ENCODE data around the gene MTREX.

Gene MTREX

GRCh38 chr5:55385846-55386245 is 78.1 kb downstream of the MTREX start:
- no peak for DNase-seq

GRCh38 chr5:55386356-55386755 is 78.6 kb downstream of the MTREX start:
- DNase-seq = no peak

DNA sequence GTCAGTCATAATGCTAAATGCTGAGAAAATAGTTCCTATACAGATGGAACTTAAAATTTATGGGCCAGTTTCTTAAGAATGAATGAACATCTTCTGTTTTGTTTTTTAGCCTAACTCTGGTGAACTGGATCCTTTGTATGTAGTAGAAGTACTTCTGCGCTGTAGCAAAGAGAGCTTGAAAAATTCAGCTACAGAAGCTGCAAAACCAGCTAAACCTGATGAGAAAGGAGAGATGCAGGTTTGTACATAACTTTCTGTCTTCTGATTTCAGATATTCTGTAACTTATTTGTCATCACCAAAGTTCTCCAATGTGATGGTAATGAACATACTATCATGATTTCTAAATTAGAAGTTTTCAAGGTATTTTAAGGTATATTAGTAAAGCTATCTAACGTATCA is 80.1 kb downstream of the MTREX start:
- no peak for DNase-seq

DNA sequence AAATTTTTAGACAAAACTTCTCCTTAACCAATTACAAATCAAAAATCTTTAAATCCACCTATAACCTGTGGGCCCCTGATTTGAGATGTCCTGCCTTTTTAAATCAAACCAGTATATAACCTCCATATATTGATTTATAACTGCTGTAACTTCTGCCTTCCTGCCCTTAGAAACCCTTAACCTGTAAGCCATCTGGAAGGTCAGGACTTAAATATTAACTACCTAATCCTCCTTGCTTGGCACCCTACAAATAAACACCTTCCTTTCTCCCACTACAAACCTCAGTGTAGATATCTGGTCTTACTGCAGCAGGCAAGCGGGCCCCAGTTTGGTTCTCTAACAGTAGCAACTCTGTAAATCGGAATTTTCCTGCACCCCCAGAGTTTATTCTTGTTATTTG is 83.9 kb downstream of the MTREX start:
- DNase-seq = no peak

GRCh38 chr5:55392669-55393068 is 84.9 kb downstream of the MTREX start:
- DNase-seq = no peak

- DNase-seq = no peak
Measured at GRCh38 chr5:55393501-55394175, 85.8 kb downstream of the MTREX start.

GRCh38 chr5:55402199-55402598 is 94.4 kb downstream of the MTREX start:
- DNase-seq = no peak

GRCh38 chr5:55406292-55406691 is 98.5 kb downstream of the MTREX start:
- DNase-seq = peak in 1 of 2 experiments; percentile 14

DNA sequence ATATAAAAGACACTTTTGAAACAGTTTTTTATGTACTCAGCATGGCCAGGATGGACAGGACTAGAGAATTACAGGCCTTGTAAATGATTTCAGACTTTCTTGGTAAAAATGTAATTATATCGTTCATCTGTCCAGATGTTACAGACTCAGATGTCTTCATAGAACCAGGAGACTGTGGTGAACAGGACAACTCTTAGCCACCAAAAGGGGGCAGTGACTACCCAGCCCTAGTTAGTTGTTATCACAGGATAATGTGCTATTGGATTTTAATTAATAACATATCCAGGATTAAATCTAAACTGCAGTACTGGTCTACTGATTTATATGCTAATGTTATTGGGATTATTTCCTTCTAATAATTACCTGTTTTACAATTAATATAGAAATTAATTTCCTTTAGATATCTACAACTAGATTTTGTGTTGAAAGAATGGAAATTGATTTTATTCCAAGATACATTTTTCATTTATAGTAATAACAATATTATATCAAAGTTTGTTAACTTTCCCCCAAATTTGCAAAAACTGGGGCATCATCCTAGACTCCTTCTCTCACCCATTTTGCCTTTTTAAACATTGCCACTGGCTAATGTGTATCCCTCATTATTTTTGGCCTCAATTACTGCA is 99.4 kb downstream of the MTREX start:
- DNase-seq = peak in 1 of 2 experiments; percentile 18

GRCh38 chr5:55407984-55408383 is 100.2 kb downstream of the MTREX start:
- DNase-seq = no peak

DNA sequence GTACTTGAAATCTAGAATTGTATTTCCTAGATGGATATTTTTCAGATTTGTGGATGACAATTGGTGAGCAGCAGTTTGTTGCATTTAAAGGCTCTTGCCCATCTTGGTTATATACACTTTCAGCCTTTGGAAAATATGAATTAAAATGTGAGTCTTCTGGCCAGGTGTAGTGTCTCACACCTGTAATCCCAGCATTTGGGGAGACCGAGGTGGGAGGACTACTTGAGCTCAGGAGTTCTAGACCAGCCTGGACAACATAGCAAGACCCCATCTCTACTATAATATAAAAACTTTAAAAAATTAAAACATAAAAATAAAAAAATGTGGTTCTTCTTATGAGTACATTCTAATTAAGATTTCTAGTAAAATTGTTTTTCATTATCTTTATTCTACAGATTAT is 102.0 kb downstream of the MTREX start:
- no peak for DNase-seq

DNA sequence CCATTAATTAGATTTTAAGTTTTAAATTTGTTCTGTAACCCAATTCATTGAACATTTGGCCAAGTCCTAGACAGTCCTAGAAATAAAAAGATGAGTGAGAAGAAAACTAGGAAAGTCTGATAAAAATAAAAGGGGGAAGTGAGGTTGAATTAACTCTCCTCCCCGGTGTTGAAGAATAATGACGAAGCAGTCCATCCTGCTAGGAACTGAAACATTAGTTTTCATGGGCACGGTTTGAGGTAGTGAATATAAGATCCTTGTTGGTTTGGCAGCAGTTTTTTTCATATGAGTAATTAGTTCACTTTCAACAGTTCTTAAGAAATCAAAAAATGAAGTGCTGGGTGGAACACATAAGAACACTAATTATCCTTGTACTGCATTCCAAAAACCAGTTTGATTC is 103.1 kb downstream of the MTREX start:
- no peak for DNase-seq

- DNase-seq = no peak
Measured at GRCh38 chr5:55411876-55412275, 104.1 kb downstream of the MTREX start.

DNA sequence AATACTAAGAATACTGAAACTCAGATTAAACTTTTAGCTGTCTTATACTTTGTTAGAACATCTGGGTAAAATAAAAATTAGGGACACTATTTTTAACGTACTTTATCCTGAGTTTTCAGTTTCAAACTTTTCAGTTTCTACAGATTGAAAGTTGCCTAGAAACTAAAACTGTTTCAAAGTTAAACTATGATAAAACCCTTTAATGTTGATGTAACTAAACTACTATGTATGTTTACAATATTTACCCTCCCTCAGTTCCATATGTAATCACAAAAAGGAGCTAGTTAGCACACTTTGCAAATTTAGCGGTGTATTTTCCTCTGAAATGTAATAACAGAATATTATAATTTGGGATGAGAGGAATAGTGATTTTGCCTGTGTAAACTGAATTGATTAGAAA is 105.9 kb downstream of the MTREX start:
- no peak for DNase-seq

GRCh38 chr5:55415071-55415470 is 107.3 kb downstream of the MTREX start:
- no peak for DNase-seq

DNA sequence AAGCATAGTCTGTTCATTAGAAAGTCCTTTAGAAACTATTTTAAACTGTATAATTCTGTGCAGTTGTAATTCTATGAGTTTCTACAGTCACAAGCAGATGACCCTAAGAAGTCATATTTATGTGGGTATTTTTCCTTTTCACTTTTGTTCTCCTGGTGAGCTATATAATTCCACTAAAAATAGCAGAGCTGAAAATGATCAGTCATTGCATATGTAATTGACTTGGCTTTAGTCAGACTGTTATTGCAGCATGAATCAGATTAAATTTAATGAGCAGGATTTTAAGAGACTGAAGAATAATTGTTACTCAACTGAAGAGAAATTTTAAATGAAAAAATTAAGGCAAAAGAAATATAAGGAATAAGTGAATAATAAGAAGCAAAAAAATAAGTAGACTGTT is 108.5 kb downstream of the MTREX start:
- no peak for DNase-seq

GRCh38 chr5:55418994-55419968 is 111.5 kb downstream of the MTREX start:
- no peak for DNase-seq

- no peak for DNase-seq
Measured at GRCh38 chr5:55421074-55421529, 113.3 kb downstream of the MTREX start.

GRCh38 chr5:55426455-55426854 is 118.7 kb downstream of the MTREX start:
- DNase-seq = no peak

DNA sequence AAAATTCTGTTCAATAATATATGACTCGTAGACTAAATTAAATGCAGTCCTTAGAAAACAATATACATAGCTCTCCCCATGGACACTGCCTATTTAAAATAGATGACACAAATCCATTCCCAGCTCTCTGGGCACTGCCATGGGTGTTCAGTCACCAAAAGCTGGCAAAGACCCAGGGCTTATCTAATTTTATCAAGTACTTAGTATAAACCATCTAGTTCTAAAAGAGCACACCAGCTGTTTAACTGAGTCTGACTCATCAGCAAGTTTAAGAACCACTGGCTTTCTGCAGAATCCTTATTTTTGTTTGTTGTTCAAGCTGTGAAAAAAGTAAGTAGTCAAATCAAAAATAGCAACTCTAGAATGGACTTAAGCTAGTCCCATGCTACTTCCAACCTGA is 119.4 kb downstream of the MTREX start:
- no peak for DNase-seq

DNA sequence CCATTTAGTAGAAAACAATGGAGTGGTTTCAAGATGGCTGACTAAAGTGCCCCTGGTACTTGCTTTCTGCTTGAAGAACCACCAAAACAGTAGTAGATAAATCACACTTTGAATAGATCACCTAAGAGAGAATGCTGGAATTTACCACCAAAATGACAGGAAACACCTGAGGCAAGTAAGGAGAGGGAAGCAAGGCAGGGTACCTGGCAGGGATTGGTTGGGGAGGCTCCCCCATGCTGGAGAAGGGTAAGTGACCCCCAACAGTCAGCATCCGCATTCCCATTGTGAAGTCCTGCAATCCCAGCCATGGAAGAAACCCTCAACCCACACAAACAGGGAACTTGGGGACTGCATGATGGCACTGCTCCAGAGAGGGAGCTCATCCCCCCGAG is 121.4 kb downstream of the MTREX start:
- DNase-seq = no peak

GRCh38 chr5:55429613-55430253 is 121.9 kb downstream of the MTREX start:
- peak; percentile 11 to 51 for DNase-seq

- DNase-seq = no peak
Measured at GRCh38 chr5:55432549-55432948, 124.8 kb downstream of the MTREX start.

Data from NCI-H2081 (cell line).